Uterus (tissue), 4 donors: ENCODE results near the gene KMT2D. TPM values are rescaled to one million over a fixed set of nuclear protein-coding genes. Genes with fewer than 3 reads are reported as not detected.

ENCODE experiments used
- DNase-seq, 2 donors: peaks; one replicate each; pipeline ENCODE4 v3.0.0-alpha.2; 2019 to 2020
- H3K27ac ChIP-seq, 2 donors: fragments of 200-600 bp; sonication (generic); 1 replicate in 1 of 2; 2 replicates in 1 of 2; pipeline ENCODE4 v1.5.1; 2016 to 2018
- H3K27me3 ChIP-seq, 2 donors: fragments of 200-600 bp; sonication (generic); one replicate each; pipeline ENCODE4 v1.5.1; 2018 to 2019; ENCODE audit warnings: control low read depth in 1 of 2
- H3K36me3 ChIP-seq, 2 donors: fragments of 200-600 bp; sonication (generic); one replicate each; pipeline ENCODE4 v1.5.1; 2019; ENCODE audit warnings: control low read depth in 1 of 2
- H3K4me1 ChIP-seq, 2 donors: fragments of 200-600 bp; sonication (generic); one replicate each; pipeline ENCODE4 v1.5.1; 2018 to 2019; ENCODE audit warnings: control low read depth in 1 of 2
- H3K4me3 ChIP-seq, 2 donors: fragments of 200-600 bp; sonication (generic); 1 replicate in 1 of 2; 2 replicates in 1 of 2; pipeline ENCODE4 v1.5.1; 2018 to 2019; ENCODE audit warnings: mild to moderate bottlenecking in 1 of 2
- H3K9me3 ChIP-seq, 2 donors: fragments of 200-600 bp; sonication (generic); one replicate each; pipeline ENCODE4 v1.5.1; 2019; ENCODE audit warnings: control low read depth in 1 of 2
- CTCF ChIP-seq, 4 experiments: fragments of 200-600 bp in 2 of 4; fragments of 450-650 bp in 2 of 4; sonication (generic) in 2 of 4; IDR thresholded peaks; one replicate each; pipeline ENCODE4 v1.5.1; 2016 to 2019; ENCODE audit warnings: antibody characterized with exemption in 4 of 4, mild to moderate bottlenecking in 2 of 4, moderate library complexity in 1 of 4
- POLR2A ChIP-seq, 2 donors: fragments of 450-650 bp; IDR thresholded peaks; one replicate each; pipeline ENCODE4 v1.6.1; 2016; ENCODE audit warnings: antibody characterized with exemption in 2 of 2, mild to moderate bottlenecking in 1 of 2, moderate library complexity in 1 of 2
- intact Hi-C: fragments of 100-400 bp; cut with DNase I; formaldehyde crosslinking; loops from one replicate; pipeline ENCODE4 v1.15.1; 2023; ENCODE audit warnings: low total_unique reads
- total RNA-seq, 4 donors: library from RNA; depleted of rRNA in 3 of 4; stranded (reverse); fragments of >200 nt in 3 of 4; gene quantifications; one replicate each; pipeline versions ENCODE4 v1.1.0 to v1.2.4, GENCODE V29; 2014 to 2023
- donor health status: DM: yes; HTN: yes; CAD: no.

KMT2D gene
- total RNA-seq, 4 donors from 2014 or later, result 22.3 to 138 (median 38.2) TPM

- Histone ChIP-seq H3K27ac (no peak overlapping the region), H3K27me3 (no peaks in the 10 kb centered on the region), H3K36me3 (peaks cover 0 to 3% of the 10 kb centered on the region in 2 donors), H3K9me3 (no peaks in the 10 kb centered on the region), H3K4me1 (no peaks in the 10 kb centered on the region), H3K4me3 (no peak overlapping the region)
- intact Hi-C loops, result no loop called here
- TF ChIP-seq CTCF (IDR thresholded peaks at IDR 0.05), result no peak
- no peak for TF ChIP-seq POLR2A (IDR thresholded peaks at IDR 0.05)
- DNase-seq, result peak in 1 of 2 donors; percentile 50
Observed at GRCh38 chr12:49049566-49050224, 10.9 kb downstream of the KMT2D start.

- Histone ChIP-seq H3K4me1 (no peaks in the 10 kb centered on the region), H3K36me3 (peaks cover 0 to 3% of the 10 kb centered on the region in 2 donors), H3K4me3 (no peak overlapping the region), H3K27me3 (no peaks in the 10 kb centered on the region), H3K27ac (no peak overlapping the region), H3K9me3 (no peaks in the 10 kb centered on the region)
- no peak for TF ChIP-seq POLR2A (IDR thresholded peaks at IDR 0.05)
- TF ChIP-seq CTCF (IDR thresholded peaks at IDR 0.05), result no peak
- intact Hi-C loops, result no loop called here
- no peak for DNase-seq
Observed at GRCh38 chr12:49048953-49049352, 11.6 kb downstream of the KMT2D start.

GRCh38 chr12:49046129-49046895, 14.3 kb downstream of the KMT2D start:
- Histone ChIP-seq H3K4me3 (no peak overlapping the region), H3K9me3 (no peaks in the 10 kb centered on the region), H3K27ac (no peak overlapping the region), H3K4me1 (no peaks in the 10 kb centered on the region), H3K36me3 (peaks cover 0 to 3% of the 10 kb centered on the region in 2 donors), H3K27me3 (no peaks in the 10 kb centered on the region)
- intact Hi-C loops, result no loop called here
- DNase-seq, result no peak
- TF ChIP-seq POLR2A (IDR thresholded peaks at IDR 0.05), result no peak
- no peak for TF ChIP-seq CTCF (IDR thresholded peaks at IDR 0.05)

- Histone ChIP-seq H3K4me1 (no peaks in the 10 kb centered on the region), H3K36me3 (peaks cover 0 to 3% of the 10 kb centered on the region in 2 donors), H3K27me3 (no peaks in the 10 kb centered on the region), H3K9me3 (no peaks in the 10 kb centered on the region), H3K4me3 (no peak overlapping the region), H3K27ac (no peak overlapping the region)
- TF ChIP-seq POLR2A (IDR thresholded peaks at IDR 0.05) (no peak), CTCF (IDR thresholded peaks at IDR 0.05) (no peak)
- intact Hi-C loops, result no loop called here
- DNase-seq, result no peak
Observed at GRCh38 chr12:49044660-49045059, 15.9 kb downstream of the KMT2D start.

- TF ChIP-seq POLR2A (IDR thresholded peaks at IDR 0.05) (no peak), CTCF (IDR thresholded peaks at IDR 0.05) (peak in 3 of 4 experiments; percentile 18 to 40 (median 34))
- intact Hi-C loops, result no loop called here
- H3K27me3 ChIP-seq, result no peaks in the 10 kb centered on the region
- H3K9me3 ChIP-seq, result no peaks in the 10 kb centered on the region
- peaks cover 0 to 3% of the 10 kb centered on the region in 2 donors for H3K36me3 ChIP-seq
- no peak for DNase-seq
- no peak overlapping the region for H3K27ac ChIP-seq
- no peak overlapping the region for H3K4me3 ChIP-seq
- no peaks in the 10 kb centered on the region for H3K4me1 ChIP-seq
Observed at GRCh38 chr12:49043856-49044258, 16.7 kb downstream of the KMT2D start.
